Peyer's patch (tissue), 4 donors: ENCODE results near the gene ARMC12. TPM values are rescaled to one million over a fixed set of nuclear protein-coding genes. Genes with fewer than 3 reads are reported as not detected.

Experiments
- DNase-seq, 3 donors: peaks; one replicate each; pipeline ENCODE4 v3.0.0-alpha.2; 2017 to 2019
- H3K27ac ChIP-seq, 4 donors: fragments of 200-600 bp; sonication (generic); one replicate each; pipeline ENCODE4 v1.5.1; 2016 to 2019
- H3K27me3 ChIP-seq, 2 donors: fragments of 200-600 bp; sonication (generic); one replicate each; pipeline ENCODE4 v1.5.1; 2019
- H3K36me3 ChIP-seq, 3 donors: fragments of 200-600 bp; sonication (generic); one replicate each; pipeline ENCODE4 v1.5.1; 2016 to 2019
- H3K4me1 ChIP-seq, 4 donors: fragments of 200-600 bp; sonication (generic); one replicate each; pipeline ENCODE4 v1.5.1; 2016 to 2019
- H3K4me3 ChIP-seq, 4 donors: fragments of 200-600 bp; sonication (generic); 1 replicate in 3 of 4; 2 replicates in 1 of 4; pipeline ENCODE4 v1.5.1; 2016 to 2019; ENCODE audit warnings: mild to moderate bottlenecking in 1 of 4
- H3K9me3 ChIP-seq, 4 donors: fragments of 200-600 bp; sonication (generic); one replicate each; pipeline ENCODE4 v1.5.1; 2016 to 2019; ENCODE audit warnings: mild to moderate bottlenecking in 1 of 4
- CTCF ChIP-seq, 6 experiments: fragments of 450-650 bp in 4 of 6; fragments of 200-600 bp in 2 of 6; sonication (generic) in 1 of 6; IDR thresholded peaks; one replicate each; pipeline ENCODE4 v1.5.1; 2017 to 2019; ENCODE audit warnings: antibody characterized with exemption in 6 of 6, mild to moderate bottlenecking in 3 of 6, moderate library complexity in 1 of 6
- POLR2A ChIP-seq, 2 donors: fragments of 450-650 bp; IDR thresholded peaks; one replicate each; pipeline ENCODE4 v1.5.1; 2017; ENCODE audit warnings: antibody characterized with exemption in 2 of 2, mild to moderate bottlenecking in 2 of 2, moderate library complexity in 2 of 2
- total RNA-seq, 4 donors: library from RNA; depleted of rRNA; stranded (reverse); fragments of >200 nt; gene quantifications; one replicate each; pipeline ENCODE4 v1.1.0, GENCODE V29; 2016

The ARMC12 gene
- total RNA-seq, 4 donors from 2014 or later, result 1.3 to 2.7 TPM; not detected in 2

DNA sequence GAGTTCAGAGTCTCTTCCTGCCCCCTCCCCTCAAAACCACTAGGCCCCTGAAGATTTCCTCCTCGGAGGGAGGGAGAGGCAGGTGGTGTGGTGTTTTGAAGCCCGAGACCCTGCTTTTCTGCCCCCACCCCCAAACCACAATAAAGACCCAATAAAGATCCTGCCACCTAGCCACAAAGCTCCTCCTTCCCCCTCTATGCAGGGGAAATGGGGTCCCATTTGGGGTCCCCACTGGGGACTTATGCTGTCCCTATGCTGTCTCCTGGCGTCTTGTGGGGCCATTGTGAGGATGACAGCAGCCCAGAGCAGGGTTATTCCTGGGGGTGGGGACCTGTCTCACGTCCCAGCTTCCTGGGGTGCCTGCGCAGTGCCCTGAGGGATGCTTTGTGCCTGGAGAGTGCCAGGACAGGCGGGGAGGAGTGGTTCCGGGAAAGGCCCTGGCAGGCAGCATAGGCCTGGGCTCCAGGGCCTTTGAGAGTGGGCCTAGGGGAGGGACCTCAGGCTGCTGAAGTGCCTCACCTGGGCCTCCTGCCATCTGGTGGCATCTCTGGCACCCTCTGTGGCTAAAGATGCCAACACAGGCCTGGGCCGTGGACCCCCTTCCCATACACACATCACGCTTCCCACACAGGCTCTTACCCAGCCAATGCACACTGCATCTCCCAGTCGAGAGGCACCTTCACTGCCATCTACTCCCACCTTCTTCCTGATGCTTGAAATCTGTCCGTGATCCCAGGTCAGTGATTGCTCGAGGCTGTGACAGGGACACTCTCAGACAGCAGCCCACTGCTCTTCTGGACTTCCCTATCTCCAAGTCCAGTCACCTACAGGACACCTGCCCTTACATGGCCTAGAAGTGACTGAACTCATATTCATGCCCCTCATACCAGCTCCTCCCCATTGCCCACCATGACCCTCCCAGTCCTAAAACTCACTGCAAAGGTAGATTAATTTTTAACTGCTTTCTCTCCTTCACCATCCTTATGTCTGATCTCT, 7.9 kb upstream of the ARMC12 start:
- DNase-seq, result peak; percentile 70 to 84 (median 78)
- Histone ChIP-seq H3K9me3 (no peaks in the 10 kb centered on the region), H3K27ac (peak overlapping the region; percentile 100), H3K27me3 (no peaks in the 10 kb centered on the region), H3K36me3 (no peaks in the 10 kb centered on the region), H3K4me3 (peak overlapping the region; percentile 7 to 66 (median 54)), H3K4me1 (peaks cover 47 to 83% (median 70%) of the 10 kb centered on the region in 4 donors)
- peak in 3 of 6 experiments; percentile 20 to 44 (median 28) for TF ChIP-seq CTCF (IDR thresholded peaks at IDR 0.05)
- no peak for TF ChIP-seq POLR2A (IDR thresholded peaks at IDR 0.05)

DNA sequence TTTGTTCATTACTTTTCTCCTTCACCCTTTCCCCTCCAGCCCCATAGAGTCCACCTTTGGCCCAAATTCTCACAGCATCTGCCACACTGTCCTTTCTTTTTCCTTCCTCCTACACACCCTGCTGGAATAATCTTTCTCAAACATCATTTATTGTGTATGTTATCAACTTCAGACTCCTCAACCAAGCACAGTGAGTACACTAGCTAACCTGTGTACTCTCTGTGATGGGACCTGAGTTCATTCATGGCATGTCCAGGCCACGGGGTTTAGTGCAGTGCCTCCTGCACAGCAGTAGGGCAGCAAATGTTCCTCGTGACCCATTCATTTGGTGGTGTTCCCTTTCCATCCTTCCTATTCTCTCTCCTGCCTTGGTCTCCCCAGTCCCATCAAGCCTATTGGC, 7.1 kb upstream of the ARMC12 start:
- no peak overlapping the region for H3K4me3 ChIP-seq
- no peaks in the 10 kb centered on the region for H3K27me3 ChIP-seq
- TF ChIP-seq POLR2A (IDR thresholded peaks at IDR 0.05) (peak in 1 of 2 donors; percentile 85), CTCF (IDR thresholded peaks at IDR 0.05) (peak in 2 of 6 experiments; percentile 42 to 53)
- peak overlapping the region; percentile 100 for H3K27ac ChIP-seq
- no peaks in the 10 kb centered on the region for H3K36me3 ChIP-seq
- H3K4me1 ChIP-seq, result peaks cover 47 to 80% (median 63%) of the 10 kb centered on the region in 4 donors
- no peaks in the 10 kb centered on the region for H3K9me3 ChIP-seq
- peak in 1 of 3 donors; percentile 81 for DNase-seq

DNA sequence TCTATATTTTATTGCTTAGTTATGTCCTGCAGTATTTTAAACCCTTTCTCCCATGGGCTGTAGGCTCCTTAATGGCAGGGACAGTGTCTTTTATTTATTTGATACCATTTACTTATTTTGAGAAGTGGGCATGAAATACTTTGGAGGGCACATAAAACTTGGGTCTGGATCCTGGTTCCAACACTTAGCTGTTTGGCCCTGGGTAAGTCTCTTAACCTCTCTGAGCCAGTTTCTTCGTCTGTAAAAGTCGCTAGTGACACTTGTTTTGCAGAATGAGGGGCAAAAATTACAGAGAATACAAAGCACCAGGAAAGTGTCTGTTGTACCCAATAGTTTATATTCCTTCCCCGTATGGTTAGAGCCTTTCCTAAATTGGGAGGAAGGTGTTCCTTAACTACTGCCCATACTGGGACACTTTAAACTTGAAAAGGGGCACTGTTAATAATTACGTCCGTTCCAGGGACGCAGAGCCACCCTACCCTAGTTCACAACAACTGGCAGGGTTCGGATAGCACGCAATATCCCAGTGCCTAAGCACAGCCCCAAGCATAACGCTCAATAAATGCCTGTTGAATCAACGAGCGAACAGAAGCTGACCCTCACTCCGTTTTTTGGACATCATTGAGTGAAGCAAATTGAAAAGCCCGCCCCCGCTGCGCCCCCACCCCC, 6.0 kb upstream of the ARMC12 start:
- Histone ChIP-seq H3K36me3 (no peaks in the 10 kb centered on the region), H3K27me3 (no peaks in the 10 kb centered on the region), H3K4me1 (peaks cover 39 to 68% (median 57%) of the 10 kb centered on the region in 4 donors), H3K27ac (peak overlapping the region; percentile 100), H3K4me3 (peak overlapping the region; percentile 62 to 86 (median 68)), H3K9me3 (no peaks in the 10 kb centered on the region)
- TF ChIP-seq POLR2A (IDR thresholded peaks at IDR 0.05) (no peak), CTCF (IDR thresholded peaks at IDR 0.05) (no peak)
- no peak for DNase-seq

GRCh38 chr6:35731414-35731735, 5.5 kb upstream of the ARMC12 start:
- no peaks in the 10 kb centered on the region for H3K27me3 ChIP-seq
- H3K27ac ChIP-seq, result peak overlapping the region; percentile 100
- TF ChIP-seq POLR2A (IDR thresholded peaks at IDR 0.05) (peak in 1 of 2 donors; percentile 72), CTCF (IDR thresholded peaks at IDR 0.05) (no peak)
- peak overlapping the region; percentile 62 to 86 (median 68) for H3K4me3 ChIP-seq
- H3K36me3 ChIP-seq, result no peaks in the 10 kb centered on the region
- no peaks in the 10 kb centered on the region for H3K9me3 ChIP-seq
- peak; percentile 94 to 100 (median 100) for DNase-seq
- peaks cover 38 to 65% (median 59%) of the 10 kb centered on the region in 4 donors for H3K4me1 ChIP-seq

DNA sequence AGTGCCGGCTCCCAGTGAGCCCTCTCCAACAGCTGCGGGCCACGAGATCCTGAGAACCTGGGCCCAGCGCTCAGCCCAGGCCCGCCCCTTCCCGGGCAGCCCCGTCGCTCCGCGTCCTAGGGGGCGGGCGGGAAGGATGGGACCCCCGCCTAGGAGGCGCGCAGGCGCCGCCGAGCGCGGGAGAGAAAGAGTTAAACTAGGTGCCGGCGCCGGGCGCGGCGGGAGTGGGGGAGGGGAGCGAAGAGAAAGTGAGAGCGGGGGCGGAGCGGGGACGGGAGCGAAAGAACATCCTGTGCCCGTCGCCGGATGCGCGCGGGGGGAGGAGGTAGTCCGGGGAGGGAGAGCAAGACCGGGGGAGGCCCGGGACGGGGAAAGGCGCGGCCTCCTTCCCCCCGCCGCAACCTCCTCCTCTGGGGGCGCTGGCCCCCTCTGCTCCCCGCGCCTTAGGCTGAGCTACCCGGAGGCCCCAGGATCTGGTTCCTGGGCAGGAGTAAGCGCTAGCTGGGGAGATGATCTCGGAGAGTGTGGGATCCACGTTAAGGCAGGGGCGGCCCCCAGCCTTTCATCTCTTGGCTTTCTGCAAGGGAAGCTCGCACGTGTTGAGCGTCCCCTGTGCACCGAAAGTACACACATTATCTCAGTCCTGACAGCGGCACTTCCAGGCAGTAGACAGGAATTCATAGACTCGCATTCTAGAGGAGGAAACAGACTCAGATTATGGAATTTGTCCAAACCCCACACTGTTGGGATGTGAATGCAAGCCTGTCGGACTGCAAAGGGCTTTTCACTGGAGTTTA, 4.9 kb upstream of the ARMC12 start:
- Histone ChIP-seq H3K4me3 (peak overlapping the region; percentile 62 to 86 (median 68)), H3K36me3 (no peaks in the 10 kb centered on the region), H3K4me1 (peaks cover 34 to 60% (median 54%) of the 10 kb centered on the region in 4 donors), H3K27ac (peak overlapping the region; percentile 100), H3K27me3 (no peaks in the 10 kb centered on the region), H3K9me3 (no peaks in the 10 kb centered on the region)
- DNase-seq, result peak; percentile 99
- TF ChIP-seq CTCF (IDR thresholded peaks at IDR 0.05) (peak in 3 of 6 experiments; percentile 10 to 30 (median 19)), POLR2A (IDR thresholded peaks at IDR 0.05) (peak in 1 of 2 donors; percentile 79)
